Activated CD8-positive, alpha-beta memory T cell treated with anti-CD3 and anti-CD28 coated beads, Interleukin-2, amount 50 U/mL, for 4 hours (primary cell): ENCODE data around the gene MCC.
"Not testable (repeated sequence)": the region's sequence is repeated elsewhere in the genome, so short reads cannot be mapped to it uniquely, and the experiment has no call there.

Experiments
- DNase-seq: peaks from one replicate; pipeline ENCODE4 v3.0.0-alpha.2; 2020

Gene MCC

DNA sequence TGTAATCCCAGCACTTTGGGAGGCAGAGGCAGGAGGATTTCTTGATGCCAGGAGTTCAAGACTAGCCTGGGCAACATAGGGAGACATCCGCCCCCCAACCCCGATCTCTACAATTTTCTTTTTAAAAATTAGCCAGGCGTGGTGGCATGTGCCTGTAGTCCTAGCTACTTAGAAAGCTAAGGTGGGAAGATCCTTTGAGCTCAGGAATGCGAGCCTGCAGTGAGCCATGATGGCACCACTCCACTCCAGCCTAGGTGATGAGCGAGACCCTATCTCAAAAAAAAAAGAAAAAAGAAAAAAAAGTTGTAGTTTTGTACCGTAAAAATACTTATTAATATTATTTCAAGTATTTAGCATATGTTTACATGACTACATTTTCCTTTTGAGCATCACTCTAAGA is 82.7 kb downstream of the MCC start:
- DNase-seq = no peak

DNA sequence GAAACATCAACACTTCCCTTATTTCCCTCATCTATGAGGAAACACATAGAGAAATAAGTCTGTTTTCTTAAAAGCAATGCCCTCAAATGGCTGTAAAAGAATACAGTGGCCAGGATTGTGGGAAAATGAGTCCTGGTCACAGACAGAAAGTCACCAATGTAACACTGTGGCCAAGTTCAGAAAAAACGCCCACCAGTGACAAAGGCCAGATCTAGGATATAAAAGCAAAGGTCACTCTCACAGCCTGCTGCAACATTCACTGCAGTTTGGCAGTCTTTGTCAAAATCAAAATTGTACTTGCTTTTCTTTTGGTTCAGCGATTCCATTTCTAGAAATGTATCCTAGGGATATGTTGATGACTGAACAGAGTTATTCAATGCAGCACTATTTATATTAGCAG is 84.0 kb downstream of the MCC start:
- DNase-seq = no peak

DNA sequence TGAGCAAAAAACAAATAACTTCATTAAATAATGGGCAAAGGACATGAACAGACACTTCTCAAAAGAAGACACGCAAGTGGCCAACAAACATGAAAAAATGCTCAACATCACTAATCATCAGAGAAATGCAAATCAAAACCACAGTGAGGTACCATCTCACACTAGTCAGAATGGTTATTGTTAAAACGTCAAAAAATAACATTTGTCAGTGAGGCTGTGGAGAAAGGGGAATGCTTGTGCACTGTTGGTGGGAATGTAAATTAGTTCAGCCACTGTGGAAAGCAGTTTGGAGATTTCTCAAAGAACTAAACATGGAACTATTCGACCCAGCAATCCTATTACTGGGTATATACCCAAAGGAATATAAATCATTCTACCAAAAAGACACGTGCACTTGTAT is 90.3 kb downstream of the MCC start:
- not testable (repeated sequence) for DNase-seq

DNA sequence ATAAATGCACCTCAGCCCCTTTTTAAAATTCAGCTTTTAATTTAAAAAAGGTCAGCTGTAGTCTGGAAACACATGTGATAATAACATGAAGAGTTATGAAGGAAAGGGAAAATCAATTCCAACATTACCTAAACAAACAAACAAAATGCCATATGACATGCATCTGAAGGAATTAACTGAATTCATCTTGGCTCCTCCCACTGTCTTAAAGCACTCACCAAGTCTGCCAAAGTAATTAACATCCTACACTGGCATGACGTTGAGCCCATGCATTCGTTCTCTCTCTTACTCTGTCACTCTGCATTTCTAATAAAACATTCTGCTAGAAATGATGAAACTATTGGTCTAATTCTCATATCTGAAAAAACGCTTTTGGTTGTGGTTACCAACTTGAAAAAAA is 91.2 kb downstream of the MCC start:
- DNase-seq = no peak

DNA sequence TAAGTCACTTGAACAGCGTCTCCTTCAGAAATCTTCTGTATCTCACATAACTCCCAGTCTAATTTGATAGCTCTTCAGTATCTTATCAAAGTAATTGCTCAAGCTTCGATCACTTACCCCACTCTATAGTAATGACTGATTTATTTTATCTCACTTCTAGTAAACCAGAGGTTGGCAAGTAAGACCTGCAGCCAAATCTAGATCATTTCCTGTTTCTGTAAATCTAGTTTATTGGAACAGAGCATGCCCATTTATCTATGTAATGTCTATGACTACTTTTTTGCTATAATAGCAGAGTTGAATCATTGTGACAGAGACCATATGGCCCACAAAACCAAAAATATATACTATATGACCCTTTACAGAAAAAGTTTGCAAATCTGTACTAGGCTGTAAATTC is 93.6 kb downstream of the MCC start:
- no peak for DNase-seq

DNA sequence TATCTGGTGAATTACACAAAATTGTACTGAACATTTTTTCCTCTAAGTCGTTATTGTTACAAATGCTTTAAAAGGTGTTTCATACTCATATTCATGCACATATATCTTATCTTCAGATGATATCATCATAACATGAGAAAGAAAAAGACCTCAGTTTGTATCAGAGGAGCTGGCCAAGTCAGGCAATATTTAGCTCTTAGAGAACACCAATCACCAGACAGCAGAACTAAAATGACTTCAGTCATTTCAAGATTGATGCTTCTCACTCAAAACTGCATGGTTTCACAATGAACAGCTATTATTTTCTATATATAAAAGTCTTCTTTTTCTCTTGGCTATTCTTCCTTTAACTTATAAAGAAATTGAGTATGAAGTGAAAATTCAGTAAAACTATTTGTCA is 98.0 kb downstream of the MCC start:
- DNase-seq = no peak

DNA sequence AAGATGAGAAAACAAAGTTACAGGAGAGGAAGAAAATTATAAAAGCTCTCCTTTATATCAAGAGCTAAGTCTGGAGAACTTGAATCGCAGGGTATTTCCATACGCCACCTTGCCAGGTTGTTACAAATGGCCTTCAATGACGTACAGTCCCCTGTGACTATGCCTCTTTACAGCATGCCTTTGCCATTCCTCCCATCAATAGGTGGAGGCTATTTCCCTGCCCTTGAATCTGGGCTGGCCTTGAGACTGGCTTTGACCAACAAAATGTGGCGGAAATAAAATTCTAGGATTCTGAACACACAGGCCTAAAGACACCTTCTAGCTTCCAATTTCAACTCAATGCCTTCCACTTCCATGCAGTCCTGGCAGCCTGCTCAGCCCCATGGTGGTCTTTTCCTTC is 99.1 kb downstream of the MCC start:
- no peak for DNase-seq

DNA sequence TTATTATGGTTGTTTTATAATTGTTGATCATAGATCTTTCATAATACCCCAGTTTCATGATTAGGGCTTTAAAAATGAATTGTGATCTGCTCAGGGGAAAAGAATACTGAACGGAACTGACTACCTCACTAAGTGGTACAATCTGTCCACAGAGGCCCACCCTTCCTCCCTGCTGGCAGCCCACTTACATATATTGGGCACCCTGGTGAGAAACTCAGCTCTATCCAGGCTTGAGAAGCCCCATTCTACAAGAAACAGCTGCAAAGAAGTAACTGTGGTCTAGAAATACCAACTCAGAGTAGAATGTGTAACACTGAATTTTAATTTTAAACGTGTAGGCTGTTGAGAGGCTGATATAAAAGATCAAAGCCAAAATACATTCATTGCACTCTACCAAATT is 100.4 kb downstream of the MCC start:
- DNase-seq = no peak

DNA sequence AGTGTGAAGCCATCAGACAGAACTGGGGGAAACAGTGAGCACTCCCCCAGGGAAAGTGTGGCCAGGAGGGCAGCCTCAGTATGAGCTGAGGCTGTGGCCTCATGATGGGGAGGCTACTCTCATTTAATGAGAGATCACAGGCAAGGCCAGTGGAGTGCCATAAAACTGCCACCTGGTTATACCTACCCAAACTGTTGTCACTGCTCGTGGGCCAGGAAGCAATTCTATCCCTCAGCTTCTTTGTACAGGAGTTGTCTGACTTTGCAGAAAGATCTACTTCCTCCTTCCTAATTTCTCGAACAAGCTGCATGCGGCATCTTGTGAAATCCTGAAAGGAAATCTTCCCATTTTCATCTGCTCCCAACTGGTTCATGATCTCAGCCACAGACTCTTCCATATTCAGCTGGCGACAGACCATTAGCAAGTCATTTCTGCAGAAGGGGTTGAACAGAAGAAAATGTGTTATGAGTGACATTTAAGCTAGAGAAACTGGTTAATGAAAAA is 103.4 kb downstream of the MCC start:
- no peak for DNase-seq

DNA sequence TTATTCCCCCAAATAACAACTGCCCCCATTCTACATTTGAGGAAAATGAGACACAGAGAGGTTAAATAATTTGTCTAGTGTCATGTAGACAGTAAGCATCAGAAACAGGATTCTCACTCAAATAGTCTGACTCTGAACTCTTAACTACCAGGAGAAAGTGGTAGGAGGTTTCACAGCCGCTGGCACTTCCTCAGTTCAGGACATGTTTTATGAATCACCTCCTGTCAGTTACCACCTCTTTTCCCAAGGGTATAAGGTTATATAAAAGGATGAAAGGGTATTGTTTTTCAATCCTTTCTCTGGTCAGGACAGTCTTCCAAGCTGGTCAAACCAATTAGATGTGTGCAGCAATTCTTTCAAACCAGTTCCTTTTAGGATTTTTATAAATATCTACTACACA is 105.5 kb downstream of the MCC start:
- DNase-seq = no peak

DNA sequence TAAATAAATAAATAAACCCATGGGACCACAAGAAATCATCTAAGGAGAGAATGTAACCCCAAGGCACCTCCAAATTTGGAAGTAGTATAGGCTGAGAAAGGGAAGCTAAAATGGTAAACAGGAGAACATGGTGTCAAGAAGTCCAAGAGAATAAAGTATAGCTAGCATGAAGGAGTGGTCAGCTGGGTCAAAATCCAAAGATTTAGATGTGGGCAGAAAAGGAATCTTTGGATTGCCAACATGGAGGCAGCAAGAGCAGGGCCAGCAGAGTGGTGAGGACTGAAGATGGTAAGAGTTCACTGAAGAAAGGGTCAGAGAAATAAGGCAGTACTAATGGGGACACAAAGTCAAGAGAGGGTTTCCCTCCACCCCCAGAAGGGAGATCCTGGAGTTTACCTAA is 106.5 kb downstream of the MCC start:
- no peak for DNase-seq

DNA sequence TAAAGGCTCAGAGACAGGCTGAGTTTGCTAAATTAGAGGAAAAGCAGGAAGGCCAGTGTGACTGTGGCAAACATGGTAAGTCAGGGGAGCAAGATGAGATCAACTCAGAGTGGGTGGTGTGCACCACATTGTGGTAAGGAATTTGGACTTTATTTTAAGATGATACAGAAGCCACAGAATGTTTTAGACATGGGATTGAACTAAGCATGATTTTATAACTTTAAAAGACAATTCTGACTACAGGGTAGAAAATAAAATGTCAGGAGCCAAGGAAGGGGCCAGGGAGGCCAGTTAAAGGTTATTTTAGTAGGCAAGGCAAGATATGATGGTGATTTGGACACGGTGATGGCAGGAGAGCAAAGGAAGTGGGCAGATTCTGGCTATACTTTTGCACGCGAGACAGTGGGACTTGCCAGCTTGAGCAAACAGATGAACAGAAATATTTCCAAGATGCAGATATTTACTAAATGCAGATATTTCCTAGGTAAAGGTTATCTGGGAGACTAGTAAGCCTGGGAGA is 107.4 kb downstream of the MCC start:
- DNase-seq = no peak

DNA sequence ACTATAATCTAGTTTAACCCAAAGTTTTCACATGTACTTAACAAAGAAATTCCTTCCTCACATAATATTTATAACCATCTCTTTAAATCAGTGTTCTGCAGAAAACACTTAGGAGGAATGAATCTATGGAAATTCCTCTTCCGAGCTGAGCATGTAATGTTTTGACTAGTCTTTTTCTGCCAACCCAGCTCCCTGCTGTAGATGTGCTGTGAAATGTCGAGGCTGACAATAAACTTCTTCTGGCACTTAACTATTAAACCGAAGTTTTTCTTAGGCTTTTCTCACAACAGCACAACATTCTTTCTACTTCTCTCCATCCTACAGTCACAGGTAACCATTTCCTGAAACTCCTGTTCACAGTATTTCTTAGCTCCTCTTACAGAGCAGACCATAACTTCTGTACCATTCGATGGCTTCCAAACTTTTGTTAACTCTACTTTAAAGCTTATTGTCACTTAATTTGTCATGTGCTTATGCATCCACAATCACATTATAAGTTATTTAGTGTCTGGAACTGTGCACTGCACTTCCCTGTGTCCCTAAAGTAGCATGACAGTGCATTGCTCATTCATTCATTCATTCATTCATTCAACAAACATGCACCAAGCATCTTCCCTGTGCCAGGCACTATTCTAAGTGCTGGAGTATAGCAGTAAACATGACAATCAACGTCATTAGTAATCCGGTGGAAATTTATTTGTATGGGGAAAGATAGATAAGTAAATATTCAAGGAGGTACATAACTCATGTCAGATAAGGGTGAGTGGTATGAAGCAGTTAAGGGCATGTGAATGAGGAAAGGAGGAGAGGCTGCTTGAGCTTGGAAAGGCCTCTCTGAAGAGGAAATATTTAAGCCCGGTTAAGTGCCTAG is 108.1 kb downstream of the MCC start:
- DNase-seq = no peak

DNA sequence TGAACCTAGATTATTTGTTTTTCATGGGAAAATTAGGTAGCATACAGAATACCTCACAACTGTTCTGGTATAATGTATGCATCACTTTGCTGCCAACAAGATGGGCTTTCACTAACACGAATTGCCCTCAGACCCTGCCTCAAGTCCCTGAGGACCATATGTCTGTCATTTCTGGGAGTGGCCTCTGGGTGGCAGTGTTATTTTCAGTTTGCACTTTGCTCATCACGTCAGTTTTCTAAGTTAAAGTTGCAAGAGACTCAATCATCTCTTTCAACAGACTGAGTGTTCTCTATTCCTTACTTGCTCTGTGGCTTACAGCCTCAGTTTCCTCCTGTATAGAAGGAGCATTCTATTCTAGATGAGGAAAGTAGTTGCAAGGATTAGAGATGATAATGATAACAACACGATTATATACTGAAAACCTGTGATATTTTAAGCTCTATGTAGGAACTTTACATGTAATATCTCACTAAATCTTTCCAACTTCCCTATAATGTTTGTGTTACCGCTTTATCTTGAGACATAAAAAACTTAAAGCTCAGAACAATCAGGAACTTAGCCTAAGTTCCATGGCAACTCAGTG is 109.2 kb downstream of the MCC start:
- peak; percentile 50 for DNase-seq

DNA sequence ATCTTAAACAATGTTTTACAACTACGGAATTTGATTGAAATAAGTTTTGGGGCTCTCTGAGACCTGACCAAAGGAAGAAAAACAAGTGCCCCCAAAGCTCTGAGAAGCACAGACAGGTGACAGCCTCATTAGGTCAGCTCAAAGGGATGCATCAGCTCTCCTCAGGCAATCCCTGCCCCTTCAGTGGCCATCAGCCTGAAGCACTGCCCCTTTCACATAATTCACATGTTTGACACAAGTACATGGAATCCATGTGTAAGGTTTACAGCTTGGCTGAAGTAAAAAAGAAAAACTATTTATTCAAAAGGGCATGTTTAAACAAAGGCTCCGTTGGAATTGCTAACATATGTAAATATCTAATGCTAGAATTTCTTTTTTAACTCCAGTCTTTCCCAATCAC is 109.7 kb downstream of the MCC start:
- no peak for DNase-seq

DNA sequence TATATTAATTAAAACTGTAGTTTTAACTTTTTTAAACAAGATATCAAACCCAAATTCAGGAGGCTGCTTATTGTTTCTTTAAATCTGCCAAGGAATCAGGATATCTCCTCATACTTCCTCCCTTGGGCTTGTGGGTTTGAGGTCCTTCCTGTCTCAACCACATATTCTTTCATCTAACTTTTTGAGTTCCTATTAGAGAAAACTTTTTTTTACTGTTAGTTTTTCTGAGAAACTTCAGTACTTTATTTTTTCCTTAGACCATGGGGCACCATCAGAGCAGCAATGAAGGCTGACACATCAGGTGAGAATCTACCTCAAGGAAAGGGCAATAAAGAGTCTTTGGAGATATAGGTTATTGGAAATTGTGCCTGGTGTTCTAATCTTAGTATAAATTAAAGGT is 110.2 kb downstream of the MCC start:
- DNase-seq = no peak

DNA sequence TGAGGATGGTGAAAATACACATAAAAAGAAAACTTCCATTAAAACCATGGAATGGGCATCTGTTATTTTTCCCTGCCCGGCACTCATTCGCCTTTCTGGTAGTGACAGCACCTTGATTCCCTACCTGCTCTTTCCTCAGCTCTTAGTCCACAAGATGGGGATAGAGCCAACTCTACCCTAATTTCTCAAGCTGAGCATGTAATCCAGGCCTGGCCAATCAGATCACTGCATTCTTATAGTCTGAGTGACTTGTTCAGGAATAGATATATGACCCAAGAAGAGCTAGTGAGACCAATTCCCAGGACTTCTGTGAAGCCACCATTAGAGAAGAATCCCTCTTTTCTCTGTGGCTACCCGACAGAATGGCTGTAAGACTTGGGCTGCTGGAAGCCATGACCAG is 111.6 kb downstream of the MCC start:
- DNase-seq = no peak

DNA sequence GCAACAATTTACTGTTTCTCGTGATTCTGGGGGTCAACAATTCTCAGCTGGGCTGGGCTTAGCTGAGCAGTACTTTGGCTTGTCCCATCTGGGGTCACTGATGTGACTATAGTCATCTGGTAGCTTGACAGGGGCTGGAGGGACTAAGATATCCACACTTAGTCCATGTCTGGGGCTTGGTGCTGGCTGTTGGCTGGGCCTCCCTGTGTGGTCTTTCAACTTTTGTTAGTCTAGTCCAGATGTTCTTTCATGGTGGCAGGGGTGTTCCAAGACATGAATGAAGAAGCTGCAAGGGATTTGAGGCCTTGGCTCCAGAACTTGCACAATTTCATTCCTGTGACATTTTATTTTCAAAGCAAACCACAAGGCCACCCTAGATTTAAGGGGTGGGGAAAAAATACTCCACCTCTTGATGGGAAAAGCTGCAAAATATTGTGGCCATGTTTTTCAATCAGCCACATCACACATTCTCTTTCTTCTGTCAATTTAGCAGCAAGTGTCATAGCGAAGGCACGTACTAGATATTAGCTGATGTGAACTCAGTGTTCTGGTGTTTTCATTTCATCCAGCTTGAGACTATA is 112.7 kb downstream of the MCC start:
- no peak for DNase-seq

DNA sequence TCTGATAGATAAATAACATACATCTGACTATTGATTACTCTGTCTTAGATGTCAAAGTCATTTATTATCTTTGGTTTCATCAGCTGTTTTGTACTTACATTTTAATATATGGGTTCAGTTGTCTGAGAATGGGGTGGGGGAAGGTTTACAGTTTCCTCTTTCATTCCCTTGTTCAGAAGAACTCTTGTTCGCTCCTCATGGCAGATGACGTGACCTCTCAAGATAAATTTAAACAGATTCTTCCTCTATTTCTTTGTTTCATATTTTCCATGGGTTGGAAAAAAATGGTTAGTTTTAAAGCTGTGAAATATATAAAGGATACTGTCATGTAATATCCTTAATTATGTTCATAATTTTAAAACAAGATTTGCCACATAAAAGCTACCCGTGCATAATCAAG is 114.8 kb downstream of the MCC start:
- DNase-seq = no peak

DNA sequence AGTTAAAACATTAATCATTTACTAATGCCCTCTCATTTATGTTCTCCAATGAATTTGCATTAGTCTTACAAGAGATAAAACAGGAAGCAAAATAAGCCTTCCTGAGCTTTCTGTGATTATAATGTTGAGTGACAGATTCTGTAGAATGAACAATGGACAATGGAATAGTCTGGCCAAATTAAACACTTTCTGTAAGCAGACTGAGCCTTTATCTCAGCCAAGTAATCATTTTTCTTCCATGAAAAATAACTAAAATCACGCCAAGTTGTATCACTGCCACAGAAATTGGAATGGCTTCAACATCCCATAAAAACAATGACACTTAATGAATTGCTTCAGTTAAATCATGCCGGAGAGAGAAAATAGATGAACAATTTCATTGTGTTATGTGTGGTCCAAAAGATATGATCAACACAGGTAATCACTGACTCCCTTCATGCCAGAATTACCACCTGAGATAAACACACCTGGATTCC is 116.5 kb downstream of the MCC start:
- no peak for DNase-seq

DNA sequence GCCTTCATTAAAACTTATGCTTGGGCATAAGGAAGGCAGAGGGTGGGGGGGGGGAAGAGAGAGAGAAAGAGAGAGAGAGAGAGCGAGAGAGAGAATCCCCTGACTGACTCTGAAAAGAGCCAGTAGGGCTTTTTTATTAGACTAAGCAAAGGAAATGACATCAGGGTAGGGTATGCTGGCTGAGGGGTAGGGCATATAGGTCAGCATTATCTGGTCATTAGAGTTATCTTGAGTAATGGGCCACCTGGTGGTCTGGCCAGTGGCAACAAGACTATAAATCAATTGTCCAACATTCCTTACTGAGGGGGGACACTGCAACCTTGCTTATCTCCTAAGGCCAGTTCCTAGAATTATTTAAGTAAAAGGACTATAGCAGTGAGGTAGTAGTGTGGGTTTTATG is 120.7 kb downstream of the MCC start:
- DNase-seq = no peak

DNA sequence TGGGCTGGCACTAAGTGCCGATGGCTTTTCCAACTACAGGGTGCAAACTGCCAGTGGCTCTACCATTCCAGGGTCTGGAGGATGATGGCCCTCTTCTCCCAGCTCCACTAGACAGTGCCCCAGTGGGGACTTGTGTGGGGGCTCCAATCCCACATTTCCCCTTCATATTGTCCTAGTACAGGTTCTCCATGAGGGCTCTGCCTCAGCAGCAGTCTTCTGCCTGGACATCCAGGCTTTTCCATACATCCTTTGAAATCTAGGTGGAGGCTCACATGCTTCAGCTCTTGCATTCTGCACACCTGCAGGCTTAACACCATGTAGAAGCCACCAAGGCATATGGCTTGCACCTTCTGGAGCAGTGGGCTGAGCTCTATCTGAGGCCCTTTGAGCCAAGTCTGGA is 123.8 kb downstream of the MCC start:
- no peak for DNase-seq

DNA sequence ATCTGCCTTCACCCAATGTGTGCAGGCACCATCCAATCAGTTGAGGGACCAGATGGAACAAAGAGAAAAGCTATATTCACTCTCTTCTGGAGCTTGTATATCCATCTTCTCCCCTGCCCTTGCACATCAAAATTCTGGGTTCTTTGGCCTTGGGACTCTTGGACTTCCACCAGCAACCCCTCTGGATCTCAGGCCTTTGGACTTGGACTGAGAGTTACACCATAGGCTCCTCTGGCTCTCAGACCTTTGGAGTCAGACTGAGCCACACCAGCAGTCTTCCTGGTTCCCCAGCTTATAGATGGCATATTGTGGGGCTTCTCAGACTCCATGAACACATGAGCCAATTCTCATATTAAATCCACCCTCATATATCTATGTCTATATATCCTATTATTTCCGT is 126.6 kb downstream of the MCC start:
- no peak for DNase-seq

DNA sequence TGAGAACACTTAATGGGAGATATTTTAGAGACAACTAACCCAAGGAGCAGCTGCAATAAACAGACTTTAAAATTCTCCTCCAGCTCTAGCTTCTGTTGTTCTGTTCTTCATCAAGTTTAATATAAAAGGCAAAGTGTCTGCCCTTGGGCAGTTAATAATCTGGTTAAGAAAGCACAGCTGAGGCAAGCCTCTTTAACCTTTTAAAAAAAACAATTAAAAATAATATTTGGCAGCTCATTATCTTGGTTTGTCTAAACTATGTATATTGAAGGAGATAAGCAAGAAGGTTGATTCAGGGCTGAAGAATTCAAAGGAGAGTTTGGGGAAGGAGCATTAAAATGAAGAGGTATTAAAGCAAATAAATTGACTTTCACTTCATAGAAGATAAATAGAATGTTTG is 128.8 kb downstream of the MCC start:
- no peak for DNase-seq
